Thymus (tissue), 11 donors: ENCODE data around the gene F5. TPM values are rescaled to one million over a fixed set of nuclear protein-coding genes. Genes with fewer than 3 reads are reported as not detected.

Experiments used
- DNase-seq, 9 donors: peaks; one replicate each; pipeline ENCODE4 v3.0.0-alpha.2; 2013; ENCODE audit warnings: low spot score in 9 of 9, low read depth in 6 of 9, missing footprints in 1 of 9
- H3K27ac ChIP-seq, 2 donors: one replicate each; pipeline ENCODE4 v1.5.1; 2013; ENCODE audit warnings: control low read depth in 1 of 2, low read depth in 1 of 2, low read length in 1 of 2, mild to moderate bottlenecking in 1 of 2, moderate library complexity in 1 of 2
- H3K27me3 ChIP-seq, 2 donors: one replicate each; pipeline ENCODE4 v1.5.1; 2013; ENCODE audit warnings: low read length in 1 of 2; ENCODE audit not compliant: control insufficient read depth in 2 of 2, insufficient read depth in 1 of 2
- H3K36me3 ChIP-seq, 2 donors: one replicate each; pipeline ENCODE4 v1.5.1; 2013; ENCODE audit warnings: low read length in 1 of 2, mild to moderate bottlenecking in 1 of 2, moderate library complexity in 1 of 2; ENCODE audit not compliant: control insufficient read depth in 2 of 2, insufficient read depth in 2 of 2
- H3K4me1 ChIP-seq, 2 donors: one replicate each; pipeline ENCODE4 v1.5.1; 2013; ENCODE audit warnings: low read length in 2 of 2; ENCODE audit not compliant: control insufficient read depth in 2 of 2, insufficient read depth in 2 of 2
- H3K4me3 ChIP-seq, 2 donors: one replicate each; pipeline ENCODE4 v1.5.1; 2013; ENCODE audit warnings: low read length in 2 of 2, control low read depth in 1 of 2, mild to moderate bottlenecking in 1 of 2
- H3K9me3 ChIP-seq, 2 donors: one replicate each; pipeline ENCODE4 v1.5.1; 2013; ENCODE audit warnings: low read length in 1 of 2, mild to moderate bottlenecking in 1 of 2; ENCODE audit not compliant: control insufficient read depth in 2 of 2, insufficient read depth in 1 of 2
- WGBS: extraction: QIAGEN DNeasy Blood & Tissue Kit; methylation state at CpG from one replicate; pipeline ENCODE4 v1.1.7; 2013; 5-methylcytosine and 5-hydroxymethylcytosine counted together
- polyA plus RNA-seq: library from polyadenylated mRNA; stranded (reverse); fragments of 200-250 nt; gene quantifications from one replicate; pipeline ENCODE4 v1.2.3, GENCODE V29; 2013
- total RNA-seq: library from RNA; stranded (reverse); fragments of 120-200 nt; gene quantifications from one replicate; pipeline ENCODE4 v1.2.4, GENCODE V29; 2013
- donor health status: healthy.

Gene F5
- total and polyA plus RNA-seq, 2 donors: 0.85 to 4.1 TPM

- H3K4me3 ChIP-seq: no peak overlapping the region
- no peak overlapping the region for H3K27ac ChIP-seq
- DNase-seq: no peak
- H3K36me3 ChIP-seq: no peaks in the 10 kb centered on the region
- H3K4me1 ChIP-seq: no peaks in the 10 kb centered on the region
- no peaks in the 10 kb centered on the region for H3K27me3 ChIP-seq
- no peaks in the 10 kb centered on the region for H3K9me3 ChIP-seq
- WGBS: 97% methylated on average over 5 of the region's 5 CpGs
Observed at GRCh38 chr1:169577981-169578738, 8.1 kb downstream of the F5 start.

- Histone ChIP-seq H3K27me3 (no peaks in the 10 kb centered on the region), H3K9me3 (no peaks in the 10 kb centered on the region), H3K27ac (no peak overlapping the region), H3K4me1 (no peaks in the 10 kb centered on the region), H3K4me3 (no peak overlapping the region), H3K36me3 (no peaks in the 10 kb centered on the region)
- no peak for DNase-seq
- 97% methylated on average over 1 of the region's 1 CpG for WGBS
Observed at GRCh38 chr1:169576935-169577331, 9.3 kb downstream of the F5 start.

GRCh38 chr1:169576241-169576934 lies 9.9 kb downstream of the F5 start:
- 95% methylated on average over 5 of the region's 5 CpGs for WGBS
- H3K4me1 ChIP-seq: no peaks in the 10 kb centered on the region
- DNase-seq: no peak
- no peaks in the 10 kb centered on the region for H3K27me3 ChIP-seq
- H3K4me3 ChIP-seq: no peak overlapping the region
- no peaks in the 10 kb centered on the region for H3K36me3 ChIP-seq
- H3K27ac ChIP-seq: no peak overlapping the region
- H3K9me3 ChIP-seq: no peaks in the 10 kb centered on the region

- no peak for DNase-seq
- no peaks in the 10 kb centered on the region for H3K9me3 ChIP-seq
Observed at GRCh38 chr1:169574336-169574735, 11.9 kb downstream of the F5 start.

GRCh38 chr1:169572187-169572586 lies 14.1 kb downstream of the F5 start:
- no peaks in the 10 kb centered on the region for H3K4me1 ChIP-seq
- no peaks in the 10 kb centered on the region for H3K27me3 ChIP-seq
- H3K4me3 ChIP-seq: no peak overlapping the region
- no peaks in the 10 kb centered on the region for H3K9me3 ChIP-seq
- H3K27ac ChIP-seq: no peak overlapping the region
- no peak for DNase-seq
- H3K36me3 ChIP-seq: no peaks in the 10 kb centered on the region
- 95% methylated on average over 1 of the region's 1 CpG for WGBS

More at GRCh38 chr1:169574336-169574735, 11.9 kb downstream of the F5 start:
- no peaks in the 10 kb centered on the region for H3K4me1 ChIP-seq
- no peaks in the 10 kb centered on the region for H3K36me3 ChIP-seq
- no peak overlapping the region for H3K4me3 ChIP-seq
- WGBS: 82% methylated on average over 4 of the region's 4 CpGs
- no peaks in the 10 kb centered on the region for H3K27me3 ChIP-seq
- no peak overlapping the region for H3K27ac ChIP-seq

- H3K27ac ChIP-seq: no peak overlapping the region
- DNase-seq: no peak
Observed at GRCh38 chr1:169571450-169571849, 14.8 kb downstream of the F5 start.

GRCh38 chr1:169570172-169570574 lies 16.1 kb downstream of the F5 start:
- no peak overlapping the region for H3K27ac ChIP-seq
- no peak overlapping the region for H3K4me3 ChIP-seq
- no peak for DNase-seq
- H3K9me3 ChIP-seq: no peaks in the 10 kb centered on the region
- no peaks in the 10 kb centered on the region for H3K36me3 ChIP-seq
- H3K4me1 ChIP-seq: no peaks in the 10 kb centered on the region
- H3K27me3 ChIP-seq: no peaks in the 10 kb centered on the region
- WGBS: 90% methylated on average over 1 of the region's 1 CpG

More at GRCh38 chr1:169571450-169571849, 14.8 kb downstream of the F5 start:
- H3K27me3 ChIP-seq: no peaks in the 10 kb centered on the region
- no peaks in the 10 kb centered on the region for H3K9me3 ChIP-seq
- H3K4me1 ChIP-seq: no peaks in the 10 kb centered on the region
- H3K4me3 ChIP-seq: no peak overlapping the region
- WGBS: 97% methylated on average over 3 of the region's 3 CpGs
- H3K36me3 ChIP-seq: no peaks in the 10 kb centered on the region

GRCh38 chr1:169568497-169568896 lies 17.8 kb downstream of the F5 start:
- Histone ChIP-seq H3K4me3 (no peak overlapping the region), H3K27ac (no peak overlapping the region), H3K27me3 (no peaks in the 10 kb centered on the region), H3K9me3 (no peaks in the 10 kb centered on the region), H3K36me3 (no peaks in the 10 kb centered on the region), H3K4me1 (no peaks in the 10 kb centered on the region)
- WGBS: 86% methylated on average over 1 of the region's 1 CpG
- DNase-seq: no peak
